ENCODE data around the gene RBM14. TPM values are rescaled to one million over a fixed set of nuclear protein-coding genes. Genes with fewer than 3 reads are reported as not detected.
A peak's percentile ranks its signal among the peaks of the same experiment; 100 is the strongest.
"Not testable (repeated sequence)": the region's sequence is repeated elsewhere in the genome, so short reads cannot be mapped to it uniquely, and the experiment has no call there.

The RBM14 gene
- polyA plus RNA-seq, 1 experiment = 21.4 TPM

DNA sequence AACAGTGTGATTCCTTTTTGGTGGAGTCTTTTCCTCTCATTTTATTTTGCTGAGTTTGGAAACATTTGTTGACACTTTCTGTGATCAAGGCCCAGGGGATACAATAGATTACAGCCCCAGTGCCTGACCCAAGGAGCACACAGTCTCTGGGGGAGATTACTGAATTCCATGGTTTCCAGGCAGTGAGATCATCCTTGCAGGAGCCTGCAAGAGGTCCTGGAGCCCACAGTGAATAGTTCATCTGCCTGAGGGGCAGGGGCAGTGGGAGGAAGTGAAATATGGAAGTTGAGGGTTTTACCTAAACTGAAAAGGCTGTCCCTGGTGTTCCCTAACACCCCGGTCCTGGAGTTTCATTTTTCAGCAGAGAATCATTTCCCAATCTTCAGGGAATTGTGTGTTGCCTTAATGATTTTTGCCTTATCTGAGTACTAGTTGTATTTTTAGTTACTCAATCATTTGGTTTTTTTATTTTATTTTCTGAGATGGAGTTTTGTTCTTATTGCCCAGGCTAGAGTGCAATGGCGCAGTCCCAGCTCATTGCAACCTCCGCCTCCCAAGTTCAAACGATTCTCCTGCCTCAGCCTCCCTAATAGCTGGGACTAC is 15.7 kb upstream of the RBM14 start:
- DNase-seq (ENCODE audit: low read depth, low spot score) = no peak
- H3K4me3 ChIP-seq (ENCODE audit: low read depth, low read length) = no peak overlapping the region
- H3K27ac ChIP-seq (ENCODE audit: low read depth, low read length) = no peak overlapping the region
- no peaks in the 10 kb centered on the region for H3K27me3 ChIP-seq (ENCODE audit: control insufficient read depth, insufficient read depth, low read length)
- ChIA-PET CTCF (no interaction called here), POLR2A (no interaction called here)
- TF ChIP-seq, protein P1, sequence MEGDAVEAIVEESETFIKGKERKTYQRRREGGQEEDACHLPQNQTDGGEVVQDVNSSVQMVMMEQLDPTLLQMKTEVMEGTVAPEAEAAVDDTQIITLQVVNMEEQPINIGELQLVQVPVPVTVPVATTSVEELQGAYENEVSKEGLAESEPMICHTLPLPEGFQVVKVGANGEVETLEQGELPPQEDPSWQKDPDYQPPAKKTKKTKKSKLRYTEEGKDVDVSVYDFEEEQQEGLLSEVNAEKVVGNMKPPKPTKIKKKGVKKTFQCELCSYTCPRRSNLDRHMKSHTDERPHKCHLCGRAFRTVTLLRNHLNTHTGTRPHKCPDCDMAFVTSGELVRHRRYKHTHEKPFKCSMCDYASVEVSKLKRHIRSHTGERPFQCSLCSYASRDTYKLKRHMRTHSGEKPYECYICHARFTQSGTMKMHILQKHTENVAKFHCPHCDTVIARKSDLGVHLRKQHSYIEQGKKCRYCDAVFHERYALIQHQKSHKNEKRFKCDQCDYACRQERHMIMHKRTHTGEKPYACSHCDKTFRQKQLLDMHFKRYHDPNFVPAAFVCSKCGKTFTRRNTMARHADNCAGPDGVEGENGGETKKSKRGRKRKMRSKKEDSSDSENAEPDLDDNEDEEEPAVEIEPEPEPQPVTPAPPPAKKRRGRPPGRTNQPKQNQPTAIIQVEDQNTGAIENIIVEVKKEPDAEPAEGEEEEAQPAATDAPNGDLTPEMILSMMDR (IDR thresholded peaks at IDR 0.05; ENCODE audit: low read depth, low read length) = no peak
- H3K9me3 ChIP-seq (ENCODE audit: control insufficient read depth, insufficient read depth, low read length) = no peaks in the 10 kb centered on the region

DNA sequence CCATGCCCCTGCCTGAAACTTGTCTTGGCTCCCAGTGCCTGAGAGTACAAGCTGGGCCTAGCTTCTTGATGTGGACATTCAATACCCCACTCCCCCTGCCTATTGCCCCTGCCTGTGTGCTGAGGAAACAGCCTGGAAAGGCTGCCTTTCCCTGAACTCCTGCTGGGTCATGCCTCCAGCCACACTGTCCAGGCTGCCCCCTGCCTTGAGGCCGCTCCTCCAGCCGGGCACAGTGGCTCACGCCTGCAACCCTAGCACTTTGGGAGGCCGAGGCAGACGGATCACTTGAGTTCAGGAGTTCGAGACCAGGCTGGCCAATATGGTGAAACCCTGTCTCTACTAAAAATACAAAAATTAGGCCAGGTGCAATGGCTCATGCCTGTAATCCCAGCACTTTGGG is 13.4 kb upstream of the RBM14 start:
- no peaks in the 10 kb centered on the region for H3K9me3 ChIP-seq (ENCODE audit: control insufficient read depth, insufficient read depth, low read length)
- TF ChIP-seq, protein P1 (IDR thresholded peaks at IDR 0.05; ENCODE audit: low read depth, low read length) = no peak
- CTCF ChIA-PET = no interaction called here
- H3K4me3 ChIP-seq (ENCODE audit: low read depth, low read length) = no peak overlapping the region
- POLR2A ChIA-PET = no interaction called here
- no peak for DNase-seq (ENCODE audit: low read depth, low spot score)
- H3K27me3 ChIP-seq (ENCODE audit: control insufficient read depth, insufficient read depth, low read length) = no peaks in the 10 kb centered on the region
- no peak overlapping the region for H3K27ac ChIP-seq (ENCODE audit: low read depth, low read length)

DNA sequence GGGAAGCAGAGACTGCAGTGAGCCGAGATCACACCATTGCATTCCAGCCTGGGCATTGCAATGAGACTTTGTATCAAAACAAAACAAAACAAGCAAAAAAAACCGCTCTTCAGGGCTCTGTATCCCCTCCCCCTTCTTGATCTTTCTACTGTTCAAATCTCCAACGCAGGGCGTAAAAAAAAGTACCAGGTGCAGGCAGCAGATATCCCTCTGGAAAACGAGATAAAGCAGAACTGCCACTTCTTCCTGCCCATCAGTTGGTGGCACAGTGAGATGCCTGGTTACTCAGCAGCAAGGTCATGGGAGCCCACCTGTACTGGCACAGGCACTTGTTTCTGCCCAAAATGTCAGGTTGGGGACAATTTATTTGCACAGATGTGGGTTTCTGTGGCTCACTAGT is 12.3 kb upstream of the RBM14 start:
- Histone ChIP-seq H3K27ac (ENCODE audit: low read depth, low read length) (no peak overlapping the region), H3K4me3 (ENCODE audit: low read depth, low read length) (no peak overlapping the region), H3K9me3 (ENCODE audit: control insufficient read depth, insufficient read depth, low read length) (no peaks in the 10 kb centered on the region), H3K27me3 (ENCODE audit: control insufficient read depth, insufficient read depth, low read length) (no peaks in the 10 kb centered on the region)
- DNase-seq (ENCODE audit: low read depth, low spot score) = no peak
- TF ChIP-seq, protein P1 (IDR thresholded peaks at IDR 0.05; ENCODE audit: low read depth, low read length) = no peak
- ChIA-PET CTCF (no interaction called here), POLR2A (no interaction called here)

DNA sequence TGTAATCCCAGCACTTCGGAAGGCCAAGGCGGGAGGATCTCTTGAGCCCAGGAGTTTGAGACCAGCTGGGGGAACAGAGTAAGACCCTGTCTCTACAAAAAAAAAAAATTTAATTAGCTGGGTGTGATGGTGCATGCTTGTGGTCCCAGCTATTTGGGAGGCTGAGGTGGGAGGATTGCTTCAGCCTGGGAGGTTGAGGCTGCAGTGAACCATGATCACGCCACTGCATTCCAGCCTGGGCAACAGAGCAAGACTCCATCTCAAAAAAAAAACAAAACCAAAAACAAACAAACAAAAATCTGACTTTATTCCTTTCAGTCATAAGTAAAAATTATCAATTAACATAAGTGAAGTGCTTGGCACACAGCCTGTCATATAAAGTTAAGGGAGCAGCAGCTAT is 9.8 kb upstream of the RBM14 start:
- not testable (repeated sequence) for DNase-seq (ENCODE audit: low read depth, low spot score); H3K27me3 ChIP-seq (ENCODE audit: control insufficient read depth, insufficient read depth, low read length); H3K9me3 ChIP-seq (ENCODE audit: control insufficient read depth, insufficient read depth, low read length); H3K4me3 ChIP-seq (ENCODE audit: low read depth, low read length)
- H3K27ac ChIP-seq (ENCODE audit: low read depth, low read length) = peak overlapping the region; percentile 81
- POLR2A ChIA-PET = interaction anchor here (0.6 to 1.5 kb wide), 3 partner anchors 10 to 57 kb away, joined by 3 to 7 read pairs (median 6); partner anchors contain the start of gene RBM14
- CTCF ChIA-PET = interaction anchor here (0.6 kb wide), 1 partner anchor 932 kb away, joined by 6 read pairs; no protein-coding TSS in a partner anchor

DNA sequence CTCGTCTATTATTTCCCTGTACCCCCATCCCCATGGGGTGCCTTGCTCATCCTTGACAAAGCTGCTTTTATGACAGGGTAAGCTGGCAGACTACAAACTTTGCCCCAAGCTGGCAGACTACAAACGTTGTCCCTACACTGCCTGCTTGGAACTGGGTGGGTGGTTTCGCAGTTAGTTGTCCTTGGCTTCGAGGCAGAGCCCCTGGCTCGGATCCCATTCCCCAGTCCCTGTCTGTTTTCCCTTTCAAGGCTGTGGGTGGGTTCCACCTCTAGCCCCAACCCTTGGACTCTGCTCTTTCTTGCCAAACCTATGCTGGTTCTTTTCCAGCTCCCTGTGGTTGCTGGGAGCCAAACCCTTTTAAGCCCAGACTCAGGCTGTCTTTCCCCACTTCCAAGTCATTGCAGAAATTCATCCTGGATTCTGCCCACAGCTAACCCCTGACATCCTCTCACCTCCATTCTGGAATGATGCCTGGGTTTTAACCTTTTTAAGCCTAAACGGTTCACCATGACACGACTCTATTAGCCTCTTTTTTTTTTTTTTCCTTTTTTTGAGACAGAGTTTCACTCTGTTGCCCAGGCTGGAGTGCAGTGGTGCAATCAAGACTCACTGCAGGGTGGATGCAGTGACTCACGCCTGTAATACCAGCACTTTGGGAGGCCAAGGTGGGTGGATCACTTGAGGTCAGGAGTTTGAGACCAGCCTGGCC is 9.2 kb upstream of the RBM14 start:
- H3K27ac ChIP-seq (ENCODE audit: low read depth, low read length) = peak overlapping the region; percentile 81
- H3K4me3 ChIP-seq (ENCODE audit: low read depth, low read length) = no peak overlapping the region

More for the DNA sequence above, 9.2 kb upstream of the RBM14 start:
- ChIA-PET POLR2A (interaction anchor here (0.6 to 1.5 kb wide), 5 partner anchors 9 to 71 kb away, joined by 3 to 7 read pairs (median 5); partner anchors contain the start of genes RBM14, RBM4 and RBM4B), CTCF (no interaction called here)
- DNase-seq (ENCODE audit: low read depth, low spot score) = peak; percentile 15
- Histone ChIP-seq H3K9me3 (ENCODE audit: control insufficient read depth, insufficient read depth, low read length) (no peaks in the 10 kb centered on the region), H3K27me3 (ENCODE audit: control insufficient read depth, insufficient read depth, low read length) (no peaks in the 10 kb centered on the region)
- TF ChIP-seq, protein P1 (IDR thresholded peaks at IDR 0.05; ENCODE audit: low read depth, low read length) = no peak
